ENCODE data around the gene PTOV1.

The PTOV1 gene

GRCh38 chr19:49877020-49877878 lies 26.3 kb downstream of the PTOV1 start, which contains the start of the genes AKT1S1 and TBC1D17:
Gene AKT1S1, minus strand, starts transcription at chr19:49877355. Its CDS starts 4,060 bp downstream, at chr19:49873295.
Gene TBC1D17, plus strand, starts transcription at chr19:49877702. Its CDS starts 22 bp downstream, at chr19:49877724.
- DNase-seq, result peak; percentile 100

- DNase-seq, result peak; percentile 95 to 97
These were observed 27.2 kb downstream of the PTOV1 start for GRCh38 chr19:49877879-49878743.

GRCh38 chr19:49878744-49879070 lies 27.7 kb downstream of the PTOV1 start:
- no peak for DNase-seq

- peak; percentile 40 to 51 for DNase-seq
These were observed 28.4 kb downstream of the PTOV1 start for GRCh38 chr19:49879243-49879963.

GRCh38 chr19:49880162-49880869 lies 29.4 kb downstream of the PTOV1 start:
- DNase-seq, result no peak

GRCh38 chr19:49881186-49881585 lies 30.2 kb downstream of the PTOV1 start:
- no peak for DNase-seq

GRCh38 chr19:49881672-49882394 lies 30.9 kb downstream of the PTOV1 start:
- DNase-seq, result no peak

GRCh38 chr19:49882643-49883042 lies 31.7 kb downstream of the PTOV1 start:
- DNase-seq, result no peak

GRCh38 chr19:49883094-49883493 lies 32.1 kb downstream of the PTOV1 start:
- DNase-seq, result no peak

- no peak for DNase-seq
These were observed 33.1 kb downstream of the PTOV1 start for GRCh38 chr19:49884109-49884508.

- no peak for DNase-seq
These were observed 33.8 kb downstream of the PTOV1 start for GRCh38 chr19:49884760-49885159.

- DNase-seq, result peak in 1 of 2 donors; percentile 27
These were observed 36.2 kb downstream of the PTOV1 start for GRCh38 chr19:49887037-49887664.

- peak in 1 of 2 donors; percentile 18 for DNase-seq
These were observed 36.9 kb downstream of the PTOV1 start for GRCh38 chr19:49887665-49888509.

- no peak for DNase-seq
These were observed 37.5 kb downstream of the PTOV1 start for GRCh38 chr19:49888510-49888824.

GRCh38 chr19:49889038-49889686 lies 38.2 kb downstream of the PTOV1 start:
- no peak for DNase-seq

GRCh38 chr19:49889687-49890348 lies 38.9 kb downstream of the PTOV1 start:
- DNase-seq, result peak; percentile 64 to 85

- no peak for DNase-seq
These were observed 39.7 kb downstream of the PTOV1 start for GRCh38 chr19:49890349-49891311.

- no peak for DNase-seq
These were observed 40.4 kb downstream of the PTOV1 start for GRCh38 chr19:49891393-49891792.
